GM10248 (cell line): Measurements from ENCODE around the gene LNX1.

Experiments used
- CTCF ChIA-PET: fragments of 300-600 bp; sonication (Branson Sonifier 250); formaldehyde crosslinking; extraction: SDS; loops from one replicate; lab custom pipeline; 2021; ENCODE audit warnings: antibody characterized with exemption; lab: Yijun Ruan, JAX
- POLR2A ChIA-PET: fragments of 350-650 bp; sonication (Branson Sonifier 250); formaldehyde crosslinking; extraction: SDS; loops from one replicate; lab custom pipeline; 2020; ENCODE audit warnings: antibody characterized with exemption; lab: Yijun Ruan, JAX
- DNase-seq: peaks from one replicate; pipeline ENCODE4 v3.0.0; 2012; ENCODE audit errors: extremely low spot score
- CTCF ChIP-seq: IDR thresholded peaks from 2 replicates; pipeline ENCODE4 v1.5.1; 2012; ENCODE audit warnings: mild to moderate bottlenecking, low read depth; ENCODE audit errors: extremely low read depth, missing control alignments, control extremely low read depth

LNX1 gene

GRCh38 chr4:53591372-53591892 is at the start of gene LNX1:
Gene LNX1, minus strand, starts transcription at chr4:53591486. Its CDS starts 17,484 bp downstream, at chr4:53574002.
- ChIA-PET CTCF (interaction anchor here (1.1 to 1.8 kb wide), 4 partner anchors 9 to 25 kb away, joined by 3 to 6 read pairs (median 4); no protein-coding TSS in a partner anchor), POLR2A (no interaction called here)
- DNase-seq, result no peak
- no peak for TF ChIP-seq CTCF

- CTCF ChIA-PET, result interaction anchor here (0.8 to 2.1 kb wide), 9 partner anchors 9 to 66 kb away, joined by 3 to 7 read pairs (median 3); no protein-coding TSS in a partner anchor
- POLR2A ChIA-PET, result no interaction called here
- TF ChIP-seq CTCF, result no peak
- peak; percentile 20 for DNase-seq
Measured at GRCh38 chr4:53640576-53641453, 49.5 kb upstream of the LNX1 start.

- no peak for DNase-seq
- POLR2A ChIA-PET, result no interaction called here
- CTCF ChIA-PET, result interaction anchor here (1.6 kb wide), 1 partner anchor 13 kb away, joined by 3 read pairs; no protein-coding TSS in a partner anchor
- TF ChIP-seq CTCF, result no peak
Measured at GRCh38 chr4:53638919-53639318, 47.6 kb upstream of the LNX1 start.

- POLR2A ChIA-PET, result no interaction called here
Measured at GRCh38 chr4:53637348-53637747, 46.1 kb upstream of the LNX1 start.

GRCh38 chr4:53635697-53636483 is 44.6 kb upstream of the LNX1 start:
- POLR2A ChIA-PET, result no interaction called here
- no peak for TF ChIP-seq CTCF
- DNase-seq, result no peak
- CTCF ChIA-PET, result interaction anchor here (1.2 to 1.3 kb wide), 2 partner anchors 18 to 70 kb away, joined by 3 read pairs; no protein-coding TSS in a partner anchor

More at GRCh38 chr4:53637348-53637747, 46.1 kb upstream of the LNX1 start:
- TF ChIP-seq CTCF, result no peak
- DNase-seq, result no peak
- CTCF ChIA-PET, result interaction anchor here (1.2 kb wide), 1 partner anchor 16 kb away, joined by 3 read pairs; no protein-coding TSS in a partner anchor

- CTCF ChIA-PET, result interaction anchor here (1.5 to 2.5 kb wide), 2 partner anchors 16 to 27 kb away, joined by 3 to 9 read pairs; no protein-coding TSS in a partner anchor
Measured at GRCh38 chr4:53633608-53634007, 42.3 kb upstream of the LNX1 start.

More at GRCh38 chr4:53633608-53634007, 42.3 kb upstream of the LNX1 start:
- POLR2A ChIA-PET, result no interaction called here
- no peak for DNase-seq
- TF ChIP-seq CTCF, result no peak
